HepG2 (cell line): ENCODE results near the gene DAPP1. TPM values are rescaled to one million over a fixed set of nuclear protein-coding genes. Genes with fewer than 3 reads are reported as not detected.

Experiments
- ATF7 ChIP-seq, 2 experiments: fragments of 450-650 bp in 1 of 2; sonication (generic) in 1 of 2; formaldehyde crosslinking in 1 of 2; IDR thresholded peaks; 2 replicates each; pipeline versions ENCODE4 v1.4.0 to v1.6.1; 2016 to 2020; ENCODE audit warnings: antibody characterized with exemption in 1 of 2, mild to moderate bottlenecking in 1 of 2, missing genetic modification reagents in 1 of 2
- ELF1 ChIP-seq: sonication (generic); formaldehyde crosslinking; IDR thresholded peaks from 2 replicates; pipeline ENCODE4 v1.4.0; 2020; ENCODE audit warnings: missing genetic modification reagents
- ERF ChIP-seq: IDR thresholded peaks from 2 replicates; pipeline ENCODE4 v1.6.1; 2018; ENCODE audit warnings: missing biosample characterization, missing genetic modification reagents
- GATA4 ChIP-seq: sonication (generic); IDR thresholded peaks from 2 replicates; pipeline ENCODE4 v1.6.1; 2016; ENCODE audit warnings: antibody characterized with exemption, low read depth, borderline replicate concordance
- KDM4B ChIP-seq: sonication (generic); formaldehyde crosslinking; IDR thresholded peaks from 2 replicates; pipeline ENCODE4 v1.4.0; 2020; ENCODE audit warnings: missing genetic modification reagents
- KLF13 ChIP-seq: sonication (generic); formaldehyde crosslinking; IDR thresholded peaks from 2 replicates; pipeline ENCODE4 v1.4.0; 2020; ENCODE audit warnings: mild to moderate bottlenecking, missing genetic modification reagents
- NRL ChIP-seq: sonication (generic); formaldehyde crosslinking; IDR thresholded peaks from 2 replicates; pipeline ENCODE4 v1.5.0; 2020; ENCODE audit warnings: missing genetic modification reagents, mild to moderate bottlenecking, moderate library complexity, borderline replicate concordance
- POLR2AphosphoS5 ChIP-seq: IDR thresholded peaks from 2 replicates; pipeline ENCODE4 v1.6.1; 2012; ENCODE audit warnings: low read depth, low read length
- RBFOX2 ChIP-seq: fragments of 200-400 bp; formaldehyde crosslinking; IDR thresholded peaks from 2 replicates; pipeline ENCODE4 v1.6.1; 2017; ENCODE audit warnings: low read depth, mild to moderate bottlenecking, low read length
- SSRP1 ChIP-seq: IDR thresholded peaks from 2 replicates; pipeline ENCODE4 v1.6.1; 2016; ENCODE audit warnings: control low read depth
- TGIF2 ChIP-seq: IDR thresholded peaks from 2 replicates; pipeline ENCODE4 v1.6.1; 2016; ENCODE audit warnings: control low read depth, missing compliant biosample characterization
- ZNF263 ChIP-seq: sonication (generic); formaldehyde crosslinking; IDR thresholded peaks from 2 replicates; pipeline ENCODE4 v1.4.0; 2020; ENCODE audit warnings: missing genetic modification reagents
- ZNF350 ChIP-seq: sonication (generic); formaldehyde crosslinking; IDR thresholded peaks from 2 replicates; pipeline ENCODE4 v1.4.0; 2020; ENCODE audit warnings: mild to moderate bottlenecking, low read depth, missing genetic modification reagents, borderline replicate concordance
- ZNF546 ChIP-seq: sonication (generic); formaldehyde crosslinking; conservative IDR thresholded peaks from 2 replicates; pipeline ENCODE4 v1.8.1; 2023; ENCODE audit warnings: mild to moderate bottlenecking, missing genetic modification reagents
- ZNF547 ChIP-seq: sonication (generic); formaldehyde crosslinking; IDR thresholded peaks from 2 replicates; pipeline ENCODE4 v1.5.1; 2020; ENCODE audit warnings: mild to moderate bottlenecking, missing genetic modification reagents
- polyA plus RNA-seq, 8 experiments: library from polyadenylated mRNA; depleted of rRNA in 3 of 8; stranded (reverse) in 7 of 8; unstranded in 1 of 8; fragments of >200 nt; fragmentation: Illumina TruSeq in 4 of 8; extraction: Trizol in 4 of 8; gene quantifications; 2 replicates each; pipeline versions ENCODE4 v1.2.1 to v1.2.3, GENCODE V29; 2011 to 2016; ENCODE audit warnings: low read depth in 4 of 8, missing spikeins in 1 of 8, mixed read lengths in 1 of 8; ENCODE audit not compliant: insufficient read depth in 1 of 8
- total RNA-seq, 5 experiments: library from RNA; depleted of rRNA; stranded (reverse); fragments of >200 nt; fragmentation: Illumina TruSeq; extraction: Trizol; gene quantifications; 2 replicates each; pipeline ENCODE4 v1.2.3, GENCODE V29; 2016; ENCODE audit warnings: low read depth in 1 of 5
- TF ChIP-seq, protein P1 (sequence below): sonication (generic); formaldehyde crosslinking; IDR thresholded peaks from 2 replicates; pipeline ENCODE4 v1.4.0; 2020; ENCODE audit warnings: missing genetic modification reagents
- TF ChIP-seq, protein P2 (sequence below): sonication (generic); formaldehyde crosslinking; IDR thresholded peaks from 2 replicates; pipeline ENCODE4 v1.5.1; 2020; ENCODE audit warnings: missing genetic modification reagents, mild to moderate bottlenecking, borderline replicate concordance
- TF ChIP-seq, protein P3 (sequence below): IDR thresholded peaks from 2 replicates; pipeline ENCODE4 v1.6.1; 2016
- TF ChIP-seq, protein P4 (sequence below): sonication (generic); formaldehyde crosslinking; IDR thresholded peaks from 2 replicates; pipeline ENCODE4 v1.5.0; 2020; ENCODE audit warnings: missing genetic modification reagents, mild to moderate bottlenecking, borderline replicate concordance
- TF ChIP-seq, protein P5 (sequence below): sonication (generic); formaldehyde crosslinking; IDR thresholded peaks from 2 replicates; pipeline ENCODE4 v1.4.0; 2020; ENCODE audit warnings: missing genetic modification reagents

DAPP1 gene
- total and polyA plus RNA-seq, 2 of the 13 experiments (the other 11 are each of a cell fraction or from before 2014, with no cell fraction given), result not detected

DNA sequence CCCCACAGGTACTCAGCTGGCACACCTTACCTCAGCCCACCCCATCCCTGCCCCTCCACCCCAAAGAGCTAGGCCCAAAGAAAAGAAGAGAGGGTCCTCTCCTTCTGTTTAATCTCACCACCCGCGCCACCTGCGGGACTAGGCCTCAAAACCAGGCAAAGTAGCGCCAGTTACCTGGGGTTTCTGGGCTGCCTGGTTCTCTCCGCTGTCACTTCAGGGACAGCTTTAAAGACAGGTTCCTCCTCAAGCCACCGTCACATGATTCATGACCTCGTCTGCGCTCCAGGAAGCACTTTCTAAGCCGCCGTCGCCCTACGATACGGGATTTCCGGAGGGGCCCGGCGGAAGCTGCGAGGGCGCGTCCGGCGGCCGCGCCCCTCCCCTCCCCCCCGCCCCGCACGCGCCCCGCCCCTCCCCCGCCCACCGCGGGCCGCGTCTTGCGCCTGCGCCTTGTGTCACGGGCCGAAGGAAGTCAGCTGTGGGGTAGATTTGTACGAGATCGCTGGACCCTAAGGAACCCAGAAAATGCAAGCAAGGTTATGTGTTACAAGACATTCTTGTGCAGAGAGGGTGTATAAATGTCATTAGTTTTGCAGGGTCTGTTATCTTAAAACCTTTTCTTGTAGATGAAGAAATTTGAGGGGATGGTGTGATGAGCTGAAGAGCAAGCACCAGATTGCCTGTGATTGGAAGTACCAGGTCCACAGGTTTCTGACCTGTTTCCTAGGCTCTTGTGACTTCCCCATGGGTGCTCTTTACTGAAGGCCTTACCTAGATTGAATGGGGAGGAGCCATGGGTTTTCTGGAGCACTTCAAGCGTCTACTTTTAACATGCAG lies 77.8 kb downstream of the DAPP1 start, which contains the start of gene LAMTOR3 (continued):
- TF ChIP-seq, protein P1, sequence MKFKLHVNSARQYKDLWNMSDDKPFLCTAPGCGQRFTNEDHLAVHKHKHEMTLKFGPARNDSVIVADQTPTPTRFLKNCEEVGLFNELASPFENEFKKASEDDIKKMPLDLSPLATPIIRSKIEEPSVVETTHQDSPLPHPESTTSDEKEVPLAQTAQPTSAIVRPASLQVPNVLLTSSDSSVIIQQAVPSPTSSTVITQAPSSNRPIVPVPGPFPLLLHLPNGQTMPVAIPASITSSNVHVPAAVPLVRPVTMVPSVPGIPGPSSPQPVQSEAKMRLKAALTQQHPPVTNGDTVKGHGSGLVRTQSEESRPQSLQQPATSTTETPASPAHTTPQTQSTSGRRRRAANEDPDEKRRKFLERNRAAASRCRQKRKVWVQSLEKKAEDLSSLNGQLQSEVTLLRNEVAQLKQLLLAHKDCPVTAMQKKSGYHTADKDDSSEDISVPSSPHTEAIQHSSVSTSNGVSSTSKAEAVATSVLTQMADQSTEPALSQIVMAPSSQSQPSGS (CRISPR knock-in tag), result peak; percentile 67
- peak; percentile 96 for TF ChIP-seq TGIF2 (CRISPR knock-in tag)
- TF ChIP-seq ERF (CRISPR knock-in tag), result peak; percentile 36; the same call in 1 of the 2 replicates
- peak; percentile 88 for TF ChIP-seq POLR2AphosphoS5
- 0 out of 2 replicates have a peak, but pooled peaks have one; percentile 43 for TF ChIP-seq KDM4B (CRISPR knock-in tag)
- TF ChIP-seq, protein P2, sequence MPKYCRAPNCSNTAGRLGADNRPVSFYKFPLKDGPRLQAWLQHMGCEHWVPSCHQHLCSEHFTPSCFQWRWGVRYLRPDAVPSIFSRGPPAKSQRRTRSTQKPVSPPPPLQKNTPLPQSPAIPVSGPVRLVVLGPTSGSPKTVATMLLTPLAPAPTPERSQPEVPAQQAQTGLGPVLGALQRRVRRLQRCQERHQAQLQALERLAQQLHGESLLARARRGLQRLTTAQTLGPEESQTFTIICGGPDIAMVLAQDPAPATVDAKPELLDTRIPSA (CRISPR knock-in tag), result no peak
- TF ChIP-seq, protein P3, sequence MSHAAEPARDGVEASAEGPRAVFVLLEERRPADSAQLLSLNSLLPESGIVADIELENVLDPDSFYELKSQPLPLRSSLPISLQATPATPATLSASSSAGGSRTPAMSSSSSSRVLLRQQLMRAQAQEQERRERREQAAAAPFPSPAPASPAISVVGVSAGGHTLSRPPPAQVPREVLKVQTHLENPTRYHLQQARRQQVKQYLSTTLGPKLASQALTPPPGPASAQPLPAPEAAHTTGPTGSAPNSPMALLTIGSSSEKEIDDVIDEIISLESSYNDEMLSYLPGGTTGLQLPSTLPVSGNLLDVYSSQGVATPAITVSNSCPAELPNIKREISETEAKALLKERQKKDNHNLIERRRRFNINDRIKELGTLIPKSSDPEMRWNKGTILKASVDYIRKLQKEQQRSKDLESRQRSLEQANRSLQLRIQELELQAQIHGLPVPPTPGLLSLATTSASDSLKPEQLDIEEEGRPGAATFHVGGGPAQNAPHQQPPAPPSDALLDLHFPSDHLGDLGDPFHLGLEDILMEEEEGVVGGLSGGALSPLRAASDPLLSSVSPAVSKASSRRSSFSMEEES (CRISPR knock-in tag), result peak; percentile 89
- TF ChIP-seq ZNF350, result peak; percentile 52; the same call in 1 of the 2 replicates
- TF ChIP-seq, protein P4, sequence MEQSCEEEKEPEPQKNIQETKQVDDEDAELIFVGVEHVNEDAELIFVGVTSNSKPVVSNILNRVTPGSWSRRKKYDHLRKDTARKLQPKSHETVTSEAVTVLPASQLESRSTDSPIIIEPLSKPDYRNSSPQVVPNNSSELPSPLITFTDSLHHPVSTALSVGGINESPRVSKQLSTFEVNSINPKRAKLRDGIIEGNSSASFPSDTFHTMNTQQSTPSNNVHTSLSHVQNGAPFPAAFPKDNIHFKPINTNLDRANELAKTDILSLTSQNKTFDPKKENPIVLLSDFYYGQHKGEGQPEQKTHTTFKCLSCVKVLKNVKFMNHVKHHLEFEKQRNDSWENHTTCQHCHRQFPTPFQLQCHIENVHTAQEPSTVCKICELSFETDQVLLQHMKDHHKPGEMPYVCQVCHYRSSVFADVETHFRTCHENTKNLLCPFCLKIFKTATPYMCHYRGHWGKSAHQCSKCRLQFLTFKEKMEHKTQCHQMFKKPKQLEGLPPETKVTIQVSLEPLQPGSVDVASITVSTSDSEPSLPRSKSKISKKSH (CRISPR knock-in tag), result no peak
- no peak for TF ChIP-seq ATF7 (IDR thresholded peaks at IDR 0.05)
- no peak for TF ChIP-seq ATF7 (CRISPR knock-in tag; IDR thresholded peaks at IDR 0.05)
- TF ChIP-seq ZNF263 (CRISPR knock-in tag), result peak; percentile 80
- TF ChIP-seq ELF1 (CRISPR knock-in tag), result peak; percentile 86
- peak; percentile 11; the same call in 1 of the 2 replicates for TF ChIP-seq GATA4
- no peak for TF ChIP-seq KLF13
- TF ChIP-seq, protein P5, sequence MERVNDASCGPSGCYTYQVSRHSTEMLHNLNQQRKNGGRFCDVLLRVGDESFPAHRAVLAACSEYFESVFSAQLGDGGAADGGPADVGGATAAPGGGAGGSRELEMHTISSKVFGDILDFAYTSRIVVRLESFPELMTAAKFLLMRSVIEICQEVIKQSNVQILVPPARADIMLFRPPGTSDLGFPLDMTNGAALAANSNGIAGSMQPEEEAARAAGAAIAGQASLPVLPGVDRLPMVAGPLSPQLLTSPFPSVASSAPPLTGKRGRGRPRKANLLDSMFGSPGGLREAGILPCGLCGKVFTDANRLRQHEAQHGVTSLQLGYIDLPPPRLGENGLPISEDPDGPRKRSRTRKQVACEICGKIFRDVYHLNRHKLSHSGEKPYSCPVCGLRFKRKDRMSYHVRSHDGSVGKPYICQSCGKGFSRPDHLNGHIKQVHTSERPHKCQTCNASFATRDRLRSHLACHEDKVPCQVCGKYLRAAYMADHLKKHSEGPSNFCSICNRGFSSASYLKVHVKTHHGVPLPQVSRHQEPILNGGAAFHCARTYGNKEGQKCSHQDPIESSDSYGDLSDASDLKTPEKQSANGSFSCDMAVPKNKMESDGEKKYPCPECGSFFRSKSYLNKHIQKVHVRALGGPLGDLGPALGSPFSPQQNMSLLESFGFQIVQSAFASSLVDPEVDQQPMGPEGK, result peak; percentile 47; the same call in 1 of the 2 replicates
- 0 out of 2 replicates have a peak, but pooled peaks have one; percentile 22 for TF ChIP-seq RBFOX2
- TF ChIP-seq NRL, result 0 out of 2 replicates have a peak, but pooled peaks have one; percentile 55
- no peak for TF ChIP-seq ZNF547 (CRISPR knock-in tag)
- 0 out of 2 replicates have a peak, but pooled peaks have one; percentile 46 for TF ChIP-seq ZNF546
- TF ChIP-seq SSRP1 (CRISPR knock-in tag), result 0 out of 2 replicates have a peak, but pooled peaks have one; percentile 46
